Erythroblast (primary cell): ENCODE measurements around the gene GPR25.

Source experiments
- GATA1 ChIP-seq: IDR thresholded peaks from 2 replicates; pipeline ENCODE4 v1.6.1; 2011; ENCODE audit warnings: low read depth, mild to moderate bottlenecking, control low read depth, low read length, moderate library complexity
- POLR2A ChIP-seq: IDR thresholded peaks from 2 replicates; pipeline ENCODE4 v1.6.1; 2011; ENCODE audit warnings: mild to moderate bottlenecking, low read length

DNA sequence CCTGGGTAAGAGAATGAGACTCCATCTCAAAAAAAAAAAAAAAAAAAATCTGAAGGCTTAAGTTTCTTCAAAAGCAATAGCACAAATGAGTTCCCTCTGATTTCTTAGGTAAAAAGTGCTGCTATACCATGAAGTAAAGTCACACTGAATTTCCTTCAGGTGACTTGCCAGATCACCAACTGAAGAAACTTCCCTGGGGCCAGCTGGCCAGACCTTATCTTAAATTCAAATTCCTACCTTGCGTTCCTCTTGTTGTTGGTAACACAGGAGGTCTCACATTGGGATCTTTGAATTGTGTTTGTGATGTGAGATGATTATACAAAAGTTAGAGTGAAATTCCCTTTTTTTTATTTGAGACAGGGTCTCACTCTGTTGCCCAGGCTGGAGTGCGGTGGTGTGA is 33.7 kb downstream of the GPR25 start:
- TF ChIP-seq POLR2A (no peak), GATA1 (no peak)
